Naive thymus-derived CD8-positive, alpha-beta T cell (primary cell): ENCODE results near the gene LILRA1. TPM values are rescaled to one million over a fixed set of nuclear protein-coding genes. Genes with fewer than 3 reads are reported as not detected.
A peak's percentile ranks its signal among the peaks of the same experiment; 100 is the strongest.
"Not testable (repeated sequence)": the region's sequence is repeated elsewhere in the genome, so short reads cannot be mapped to it uniquely, and the experiment has no call there.

Source experiments
- ATAC-seq, 2 donors: fragments of 150-1000 bp; cut with Tn5 transposase in 1 of 2; sonication (Bioruptor Pico), chemical (Tn5 transposase) in 1 of 2; 1 replicate in 1 of 2; 2 replicates in 1 of 2; pipeline ENCODE4 v1.10.0; 2021; ENCODE audit warnings: mild to moderate bottlenecking in 2 of 2, moderate library complexity in 2 of 2
- POLR2A ChIA-PET: fragments of 350-600 bp; sonication (Branson Sonifier 250); formaldehyde crosslinking; loops from one replicate; lab custom pipeline; 2021; ENCODE audit warnings: antibody characterized with exemption; lab: Charles Lee
- DNase-seq, 10 donors: peaks; one replicate each; pipeline versions ENCODE4 v3.0.0 to v3.0.0-alpha.2; 2020 to 2022
- H3K27ac Mint-ChIP-seq, 10 donors: one replicate each; pipeline ENCODE4 v1.8.0; 2020 to 2022; ENCODE audit warnings: mild to moderate bottlenecking in 10 of 10, mixed read lengths in 10 of 10, moderate library complexity in 4 of 10, inconsistent platforms in 1 of 10
- H3K27me3 Mint-ChIP-seq, 5 donors: one replicate each; pipeline ENCODE4 v1.8.0; 2021 to 2022; ENCODE audit warnings: mixed read lengths in 5 of 5
- H3K36me3 Mint-ChIP-seq, 3 donors: one replicate each; pipeline ENCODE4 v1.8.0; 2020 to 2022; ENCODE audit warnings: mixed read lengths in 3 of 3, mild to moderate bottlenecking in 2 of 3, inconsistent platforms in 1 of 3
- H3K4me1 Mint-ChIP-seq, 4 donors: one replicate each; pipeline ENCODE4 v1.8.0; 2021 to 2022; ENCODE audit warnings: mixed read lengths in 4 of 4
- H3K4me3 Mint-ChIP-seq, 10 donors: one replicate each; pipeline ENCODE4 v1.8.0; 2020 to 2022; ENCODE audit warnings: mild to moderate bottlenecking in 10 of 10, mixed read lengths in 10 of 10, moderate library complexity in 6 of 10, inconsistent platforms in 1 of 10
- H3K9me3 Mint-ChIP-seq, 9 donors: one replicate each; pipeline ENCODE4 v1.8.0; 2020 to 2022; ENCODE audit warnings: mixed read lengths in 9 of 9, mild to moderate bottlenecking in 3 of 9, inconsistent platforms in 1 of 9, moderate library complexity in 1 of 9
- polyA plus RNA-seq, 3 donors: library from polyadenylated mRNA; unstranded; fragments of 300-500 nt; fragmentation: Illumina TruSeq; gene quantifications; one replicate each; pipeline ENCODE4 v1.2.3, GENCODE V29; 2021
- total RNA-seq, 8 experiments: library from RNA in 2 of 8; stranded (reverse) in 2 of 8; gene quantifications; one replicate each; pipeline ENCODE4 v1.2.3 and lab custom pipeline; 2021 to 2026

Gene LILRA1
- total and polyA plus RNA-seq, 5 experiments from 2014 or later = 0.07 TPM; not detected in 4

GRCh38 chr19:54631489-54632337 is 38.3 kb downstream of the LILRA1 start:
- H3K9me3 Mint-ChIP-seq = peaks cover 0 to 15% (median 4%) of the 10 kb centered on the region in 9 donors
- POLR2A ChIA-PET, H3K4me3 Mint-ChIP-seq, H3K36me3 Mint-ChIP-seq, ATAC-seq, DNase-seq, H3K27ac Mint-ChIP-seq: not testable (repeated sequence)
- peaks cover 0 to 29% (median 3%) of the 10 kb centered on the region in 4 donors for H3K4me1 Mint-ChIP-seq
- peaks cover 10 to 58% (median 52%) of the 10 kb centered on the region in 5 donors for H3K27me3 Mint-ChIP-seq

DNA sequence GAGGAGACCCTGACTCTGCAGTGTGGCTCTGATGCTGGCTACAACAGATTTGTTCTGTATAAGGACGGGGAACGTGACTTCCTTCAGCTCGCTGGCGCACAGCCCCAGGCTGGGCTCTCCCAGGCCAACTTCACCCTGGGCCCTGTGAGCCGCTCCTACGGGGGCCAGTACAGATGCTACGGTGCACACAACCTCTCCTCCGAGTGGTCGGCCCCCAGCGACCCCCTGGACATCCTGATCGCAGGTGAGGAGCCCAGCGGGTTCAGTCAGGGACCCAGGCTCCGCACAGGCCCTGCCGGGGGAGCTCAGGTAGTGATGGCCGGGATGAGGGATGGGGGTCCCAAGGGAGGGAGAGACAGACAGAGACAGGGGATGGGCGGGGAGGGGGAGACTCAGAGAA is 39.1 kb downstream of the LILRA1 start:
- not testable (repeated sequence) for ATAC-seq, H3K36me3 Mint-ChIP-seq, H3K27ac Mint-ChIP-seq

GRCh38 chr19:54633401-54633800 is 40.0 kb downstream of the LILRA1 start:
- Mint-ChIP-seq H3K27ac (no peak overlapping the region), H3K9me3 (peaks cover 0 to under 1% (median 0%) of the 10 kb centered on the region in 9 donors)
- POLR2A ChIA-PET = no interaction called here

More for the DNA sequence above, 39.1 kb downstream of the LILRA1 start:
- H3K4me3 Mint-ChIP-seq, DNase-seq, H3K9me3 Mint-ChIP-seq, POLR2A ChIA-PET: not testable (repeated sequence)
- peaks cover 10 to 50% (median 47%) of the 10 kb centered on the region in 5 donors for H3K27me3 Mint-ChIP-seq
- peaks cover 0 to 28% (median 3%) of the 10 kb centered on the region in 4 donors for H3K4me1 Mint-ChIP-seq

GRCh38 chr19:54636081-54636480 is 42.6 kb downstream of the LILRA1 start:
- Mint-ChIP-seq H3K27ac (peak overlapping the region in 1 of 10 donors; percentile 29), H3K27me3 (peaks cover 7 to 25% (median 21%) of the 10 kb centered on the region in 5 donors)
- DNase-seq, ATAC-seq, H3K4me3 Mint-ChIP-seq, H3K36me3 Mint-ChIP-seq, POLR2A ChIA-PET, H3K9me3 Mint-ChIP-seq, H3K4me1 Mint-ChIP-seq: not testable (repeated sequence)

More at GRCh38 chr19:54633401-54633800, 40.0 kb downstream of the LILRA1 start:
- no peak overlapping the region for H3K4me3 Mint-ChIP-seq
- no peaks in the 10 kb centered on the region for H3K36me3 Mint-ChIP-seq
- no peak for DNase-seq
- H3K4me1 Mint-ChIP-seq = peaks cover 0 to 19% (median 3%) of the 10 kb centered on the region in 4 donors
- H3K27me3 Mint-ChIP-seq = peaks cover 5 to 42% (median 41%) of the 10 kb centered on the region in 5 donors
- no peak for ATAC-seq

DNA sequence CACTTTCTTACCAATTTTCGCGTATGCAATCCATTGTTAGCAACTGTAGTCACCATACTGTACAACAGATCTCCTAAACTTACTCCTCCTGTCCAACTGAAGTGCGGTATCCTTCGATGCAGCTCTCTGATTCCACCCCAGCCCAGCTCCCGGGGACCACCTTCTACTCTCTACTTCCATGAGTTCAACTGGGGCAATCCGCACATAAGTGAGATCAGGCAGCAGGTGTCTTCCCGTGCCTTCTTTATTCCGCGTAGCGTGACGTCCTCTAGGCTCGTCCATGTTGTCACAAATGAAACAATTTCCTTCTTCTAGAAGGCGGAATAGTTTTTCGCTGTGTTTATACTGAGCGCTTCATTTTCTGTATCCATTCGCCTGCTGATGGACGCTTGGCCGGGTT is 45.3 kb downstream of the LILRA1 start:
- peaks cover 9 to 21% (median 10%) of the 10 kb centered on the region in 5 donors for H3K27me3 Mint-ChIP-seq
- no peak overlapping the region for H3K27ac Mint-ChIP-seq
- no peak overlapping the region for H3K4me3 Mint-ChIP-seq
- DNase-seq = no peak
- peaks cover 0 to 5% (median 0%) of the 10 kb centered on the region in 4 donors for H3K4me1 Mint-ChIP-seq
- POLR2A ChIA-PET = no interaction called here
- no peaks in the 10 kb centered on the region for H3K36me3 Mint-ChIP-seq
- H3K9me3 Mint-ChIP-seq = no peaks in the 10 kb centered on the region
- ATAC-seq = no peak

- POLR2A ChIA-PET, H3K9me3 Mint-ChIP-seq, H3K4me3 Mint-ChIP-seq, H3K36me3 Mint-ChIP-seq, DNase-seq, ATAC-seq, H3K4me1 Mint-ChIP-seq: not testable (repeated sequence)
- Mint-ChIP-seq H3K27ac (peak overlapping the region in 2 of 10 donors; percentile 44 to 47), H3K27me3 (peaks cover 4 to 23% (median 12%) of the 10 kb centered on the region in 5 donors)
These were observed 49.5 kb downstream of the LILRA1 start for GRCh38 chr19:54642953-54643352.

GRCh38 chr19:54643583-54643982 is 50.2 kb downstream of the LILRA1 start:
- H3K9me3 Mint-ChIP-seq, POLR2A ChIA-PET, ATAC-seq, H3K36me3 Mint-ChIP-seq, H3K27ac Mint-ChIP-seq, DNase-seq, H3K4me1 Mint-ChIP-seq: not testable (repeated sequence)
- Mint-ChIP-seq H3K27me3 (peaks cover 4 to 29% (median 12%) of the 10 kb centered on the region in 5 donors), H3K4me3 (peak overlapping the region in 1 of 10 donors; percentile 32)

DNA sequence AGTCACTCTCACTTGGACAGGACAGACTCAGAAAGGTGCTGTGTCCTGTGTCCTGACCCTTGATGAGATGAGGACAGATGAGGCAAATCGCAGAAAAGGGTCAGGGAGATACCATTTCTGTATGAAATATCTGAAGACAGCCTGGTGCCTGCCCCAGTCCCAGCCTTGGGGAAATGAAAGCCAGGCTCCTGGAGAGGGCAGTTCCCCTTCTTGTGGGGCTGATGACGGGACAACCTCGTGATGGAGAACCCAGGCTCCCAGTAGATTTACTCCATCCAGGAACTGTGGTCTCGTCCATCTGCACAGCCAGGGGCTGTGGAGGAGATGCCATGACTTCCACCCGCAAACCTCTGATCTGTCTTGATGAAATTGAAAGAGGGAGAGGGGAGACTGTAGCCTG is 50.6 kb downstream of the LILRA1 start:
- ATAC-seq = no peak

GRCh38 chr19:54646331-54646841 is 53.0 kb downstream of the LILRA1 start:
- Mint-ChIP-seq H3K36me3 (no peaks in the 10 kb centered on the region), H3K27me3 (peaks cover 4 to 33% (median 5%) of the 10 kb centered on the region in 5 donors), H3K27ac (no peak overlapping the region), H3K4me3 (no peak overlapping the region), H3K4me1 (peaks cover 0 to 5% (median 0%) of the 10 kb centered on the region in 4 donors), H3K9me3 (peaks cover 0 to 2% (median 0%) of the 10 kb centered on the region in 9 donors)
- no peak for DNase-seq
- POLR2A ChIA-PET = no interaction called here
- no peak for ATAC-seq

More for the DNA sequence above, 50.6 kb downstream of the LILRA1 start:
- Mint-ChIP-seq H3K27me3 (peaks cover 4 to 33% (median 12%) of the 10 kb centered on the region in 5 donors), H3K36me3 (no peaks in the 10 kb centered on the region), H3K27ac (no peak overlapping the region), H3K9me3 (peaks cover 0 to 2% (median 0%) of the 10 kb centered on the region in 9 donors), H3K4me3 (peak overlapping the region in 1 of 10 donors; percentile 32), H3K4me1 (peaks cover 0 to 5% (median 0%) of the 10 kb centered on the region in 4 donors)
- POLR2A ChIA-PET = no interaction called here
- no peak for DNase-seq

DNA sequence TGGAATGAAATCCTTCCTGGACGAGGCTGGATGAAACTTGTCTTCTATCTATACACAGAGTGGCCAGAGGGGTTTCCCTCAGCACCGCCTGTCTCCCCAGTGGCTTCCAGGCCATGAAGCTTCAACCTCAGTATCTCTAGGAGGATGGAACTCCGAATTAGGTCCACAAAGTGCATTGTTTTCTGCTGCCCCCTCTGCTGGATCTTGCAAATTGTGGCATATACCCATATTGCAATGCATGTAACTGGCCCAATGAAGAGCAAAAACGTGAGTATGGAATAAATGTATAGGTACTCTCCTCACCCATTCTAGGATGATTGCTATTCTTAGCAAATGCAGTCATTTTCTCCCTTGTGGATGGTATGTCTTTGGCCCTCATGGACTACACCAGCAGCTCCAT is 54.7 kb downstream of the LILRA1 start:
- DNase-seq (no peak), ATAC-seq (no peak)
- peaks cover 2 to 31% (median 5%) of the 10 kb centered on the region in 5 donors for H3K27me3 Mint-ChIP-seq
- POLR2A ChIA-PET = no interaction called here
- H3K36me3 Mint-ChIP-seq = no peaks in the 10 kb centered on the region
- H3K27ac Mint-ChIP-seq = no peak overlapping the region
- H3K4me1 Mint-ChIP-seq = peaks cover 0 to 2% (median 0%) of the 10 kb centered on the region in 4 donors
- H3K9me3 Mint-ChIP-seq = peaks cover 0 to 2% (median 0%) of the 10 kb centered on the region in 9 donors
- H3K4me3 Mint-ChIP-seq = no peak overlapping the region

- no peaks in the 10 kb centered on the region for H3K36me3 Mint-ChIP-seq
- H3K27ac Mint-ChIP-seq = no peak overlapping the region
- H3K27me3 Mint-ChIP-seq = peaks cover 2 to 22% (median 5%) of the 10 kb centered on the region in 5 donors
- H3K4me1 Mint-ChIP-seq = peaks cover 0 to 3% (median 0%) of the 10 kb centered on the region in 4 donors
- POLR2A ChIA-PET = no interaction called here
- ATAC-seq = no peak
- no peak for DNase-seq
- H3K9me3 Mint-ChIP-seq = peaks cover 0 to 2% (median 0%) of the 10 kb centered on the region in 9 donors
- H3K4me3 Mint-ChIP-seq = no peak overlapping the region
These were observed 56.8 kb downstream of the LILRA1 start for GRCh38 chr19:54650108-54650655.
